ENCODE data around the gene MAP7.

The MAP7 gene

DNA sequence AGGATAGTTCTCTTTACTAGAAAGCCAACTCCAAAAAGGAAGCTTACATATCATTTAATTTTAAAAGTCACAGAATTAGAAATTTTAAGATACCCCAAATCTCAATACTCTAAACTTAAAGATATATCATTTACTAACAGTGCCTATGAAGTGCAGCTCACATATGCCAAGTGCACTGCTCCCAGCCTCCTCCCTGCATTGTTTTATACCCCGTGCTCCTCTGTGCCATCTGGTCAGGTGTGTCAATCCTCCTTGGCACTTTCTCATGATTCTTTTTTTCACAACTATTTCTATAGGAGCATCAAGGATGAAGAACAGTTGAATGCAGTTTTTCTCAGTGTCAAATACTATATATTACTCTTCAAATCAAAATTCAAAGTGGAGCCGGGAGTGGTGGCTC lies 8.8 kb downstream of the MAP7 start:
- H3K4me3 ChIP-seq (ENCODE audit: low read depth, low read length) = no peak overlapping the region
- DNase-seq (ENCODE audit: low read depth) = no peak
- TF ChIP-seq, protein P1, sequence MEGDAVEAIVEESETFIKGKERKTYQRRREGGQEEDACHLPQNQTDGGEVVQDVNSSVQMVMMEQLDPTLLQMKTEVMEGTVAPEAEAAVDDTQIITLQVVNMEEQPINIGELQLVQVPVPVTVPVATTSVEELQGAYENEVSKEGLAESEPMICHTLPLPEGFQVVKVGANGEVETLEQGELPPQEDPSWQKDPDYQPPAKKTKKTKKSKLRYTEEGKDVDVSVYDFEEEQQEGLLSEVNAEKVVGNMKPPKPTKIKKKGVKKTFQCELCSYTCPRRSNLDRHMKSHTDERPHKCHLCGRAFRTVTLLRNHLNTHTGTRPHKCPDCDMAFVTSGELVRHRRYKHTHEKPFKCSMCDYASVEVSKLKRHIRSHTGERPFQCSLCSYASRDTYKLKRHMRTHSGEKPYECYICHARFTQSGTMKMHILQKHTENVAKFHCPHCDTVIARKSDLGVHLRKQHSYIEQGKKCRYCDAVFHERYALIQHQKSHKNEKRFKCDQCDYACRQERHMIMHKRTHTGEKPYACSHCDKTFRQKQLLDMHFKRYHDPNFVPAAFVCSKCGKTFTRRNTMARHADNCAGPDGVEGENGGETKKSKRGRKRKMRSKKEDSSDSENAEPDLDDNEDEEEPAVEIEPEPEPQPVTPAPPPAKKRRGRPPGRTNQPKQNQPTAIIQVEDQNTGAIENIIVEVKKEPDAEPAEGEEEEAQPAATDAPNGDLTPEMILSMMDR (IDR thresholded peaks at IDR 0.05; ENCODE audit: low read depth, low read length, missing control alignments) = no peak

GRCh38 chr6:136539967-136540652 lies 10.1 kb downstream of the MAP7 start:
- no peak overlapping the region for H3K4me3 ChIP-seq (ENCODE audit: low read depth, low read length)
- no peak for DNase-seq (ENCODE audit: low read depth)
- TF ChIP-seq, protein P1 (IDR thresholded peaks at IDR 0.05; ENCODE audit: low read depth, low read length, missing control alignments) = no peak

DNA sequence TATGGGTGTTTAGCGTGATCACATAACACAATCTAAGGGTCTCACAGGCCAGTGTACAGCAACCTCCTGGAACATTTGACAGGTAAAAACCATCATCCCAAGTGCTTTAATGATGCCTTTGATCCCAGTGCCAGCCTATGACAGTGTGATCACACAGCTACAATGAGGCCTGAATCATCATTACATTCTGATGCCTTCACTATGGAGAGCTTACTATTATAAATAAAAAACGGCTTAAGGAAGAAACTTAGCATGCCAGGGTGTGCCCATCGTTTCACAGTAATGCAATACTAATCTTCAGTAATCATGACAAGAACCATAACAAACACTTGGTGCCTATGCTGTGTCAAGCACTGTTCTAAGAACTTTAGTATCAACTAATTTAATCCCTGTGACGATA lies 11.4 kb downstream of the MAP7 start:
- TF ChIP-seq, protein P1 (IDR thresholded peaks at IDR 0.05; ENCODE audit: low read depth, low read length, missing control alignments) = no peak

GRCh38 chr6:136535880-136536650 lies 14.2 kb downstream of the MAP7 start:
- H3K4me3 ChIP-seq (ENCODE audit: low read depth, low read length) = no peak overlapping the region
- DNase-seq (ENCODE audit: low read depth) = no peak
- TF ChIP-seq, protein P1 (IDR thresholded peaks at IDR 0.05; ENCODE audit: low read depth, low read length, missing control alignments) = no peak

More for the DNA sequence above, 11.4 kb downstream of the MAP7 start:
- no peak for DNase-seq (ENCODE audit: low read depth)
- H3K4me3 ChIP-seq (ENCODE audit: low read depth, low read length) = no peak overlapping the region

GRCh38 chr6:136535017-136535765 lies 15.0 kb downstream of the MAP7 start:
- TF ChIP-seq, protein P1 (IDR thresholded peaks at IDR 0.05; ENCODE audit: low read depth, low read length, missing control alignments) = no peak
- no peak overlapping the region for H3K4me3 ChIP-seq (ENCODE audit: low read depth, low read length)
- DNase-seq (ENCODE audit: low read depth) = no peak

DNA sequence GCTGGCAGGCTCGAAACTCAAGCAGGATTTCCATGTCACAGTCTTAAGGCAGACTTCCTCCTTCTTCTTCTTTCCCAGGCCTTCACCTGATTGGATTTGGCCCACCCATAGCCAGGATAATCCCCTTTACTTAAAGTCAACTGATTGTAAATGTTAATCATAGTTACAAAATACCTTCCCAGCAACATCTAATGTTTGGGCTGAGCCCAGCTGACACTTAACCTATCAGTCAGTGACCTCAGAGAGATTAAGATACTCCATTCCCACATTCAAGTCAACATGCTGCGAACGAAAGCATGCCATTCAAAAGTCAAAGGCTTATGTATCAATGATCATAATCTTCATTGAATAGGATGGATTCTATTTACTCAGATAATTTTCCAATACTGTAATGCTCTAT lies 16.0 kb downstream of the MAP7 start:
- TF ChIP-seq, protein P1 (IDR thresholded peaks at IDR 0.05; ENCODE audit: low read depth, low read length, missing control alignments) = no peak
- DNase-seq (ENCODE audit: low read depth) = no peak
- H3K4me3 ChIP-seq (ENCODE audit: low read depth, low read length) = no peak overlapping the region

All from GM12864 (cell line).